ENCODE results near the gene ZNF629. TPM values are rescaled to one million over a fixed set of nuclear protein-coding genes. Genes with fewer than 3 reads are reported as not detected.

Gene ZNF629
- polyA plus RNA-seq, 1 of the 3 experiments (the other 2 are of a cell fraction): 4.7 TPM

GRCh38 chr16:30769379-30770089 is 17.5 kb downstream of the ZNF629 start:
- H3K9me2 ChIP-seq: no peaks in the 10 kb centered on the region
- H3K27ac ChIP-seq (ENCODE audit: low read depth in 2 of 2, low read length in 1 of 2): no peak overlapping the region
- ChIA-PET CTCF (interaction anchor here (1.3 kb wide), 1 partner anchor 15 kb away, joined by 3 read pairs; no protein-coding TSS in a partner anchor), POLR2A (no interaction called here)
- no peak overlapping the region for H3K4me3 ChIP-seq (ENCODE audit: low read depth in 2 of 2, low read length in 1 of 2)
- H3K36me3 ChIP-seq (replicated peaks in 1 of 2; ENCODE audit: control insufficient read depth in 1 of 2, insufficient read depth in 2 of 2, low read length in 1 of 2): peaks cover 40 to 79% of the 10 kb centered on the region in 2 experiments
- 93% methylated on average over 8 of the region's 17 CpGs for whole genome bisulfite sequencing (ENCODE audit: low lambda C conversion rate)
- no peaks in the 10 kb centered on the region for H3K27me3 ChIP-seq (ENCODE audit: insufficient read depth)
- peaks cover 0 to 2% of the 10 kb centered on the region in 2 experiments; a peak in 1 of 4 replicates for H3K4me1 ChIP-seq (ENCODE audit: control insufficient read depth in 1 of 2, insufficient read depth in 2 of 2, low read depth in 1 of 2, low read length in 1 of 2)
- no peaks in the 10 kb centered on the region for H4K20me1 ChIP-seq (ENCODE audit: insufficient read depth)
- H3K79me2 ChIP-seq (ENCODE audit: insufficient read depth): peaks cover 11% of the 10 kb centered on the region; the same call in 1 of the 2 replicates
- H3K9me3 ChIP-seq: no peaks in the 10 kb centered on the region
- no peak for TF ChIP-seq REST (IDR thresholded peaks at IDR 0.05; ENCODE audit: low read depth, low read length)
- TF ChIP-seq PBX3 (IDR thresholded peaks at IDR 0.05): no peak
- no peak for TF ChIP-seq RAD21 (IDR thresholded peaks at IDR 0.05; ENCODE audit: low read length)
- no peak for TF ChIP-seq IRF3 (IDR thresholded peaks at IDR 0.05; ENCODE audit: low read depth, low read length)
- no peak for TF ChIP-seq CTCF (IDR thresholded peaks at IDR 0.05)
- no peak for TF ChIP-seq YY1 (IDR thresholded peaks at IDR 0.05; ENCODE audit: low read depth)
- no peak for TF ChIP-seq TEAD4 (IDR thresholded peaks at IDR 0.05; ENCODE audit: borderline replicate concordance, insufficient read depth)
- no peak for TF ChIP-seq ZBTB33 (IDR thresholded peaks at IDR 0.05; ENCODE audit: borderline replicate concordance, low read depth)
- no peak for TF ChIP-seq GABPA (IDR thresholded peaks at IDR 0.05; ENCODE audit: low read depth)
- no peak for TF ChIP-seq EZH2phosphoT487 (IDR thresholded peaks at IDR 0.05; ENCODE audit: borderline replicate concordance, low read depth)
- no peak for TF ChIP-seq RXRA (IDR thresholded peaks at IDR 0.05; ENCODE audit: borderline replicate concordance, low read depth)
- TF ChIP-seq MAX (IDR thresholded peaks at IDR 0.05; ENCODE audit: low read depth): no peak
- no peak overlapping the region for H3K4me2 ChIP-seq
- H3F3A ChIP-seq (replicated peaks; ENCODE audit: insufficient read depth): peaks cover 6% of the 10 kb centered on the region
- H3K9ac ChIP-seq: no peak overlapping the region
- H2AFZ ChIP-seq (ENCODE audit: low read depth): no peak overlapping the region
- no peak for DNase-seq

Data from SK-N-SH (cell line).